ENCODE data around the gene IL10RB. TPM values are rescaled to one million over a fixed set of nuclear protein-coding genes. Genes with fewer than 3 reads are reported as not detected.

Gene IL10RB
- total and polyA plus RNA-seq, 2 of the 13 experiments (the other 11 are each of a cell fraction or from before 2014, with no cell fraction given): 17.4 to 18.2 TPM

DNA sequence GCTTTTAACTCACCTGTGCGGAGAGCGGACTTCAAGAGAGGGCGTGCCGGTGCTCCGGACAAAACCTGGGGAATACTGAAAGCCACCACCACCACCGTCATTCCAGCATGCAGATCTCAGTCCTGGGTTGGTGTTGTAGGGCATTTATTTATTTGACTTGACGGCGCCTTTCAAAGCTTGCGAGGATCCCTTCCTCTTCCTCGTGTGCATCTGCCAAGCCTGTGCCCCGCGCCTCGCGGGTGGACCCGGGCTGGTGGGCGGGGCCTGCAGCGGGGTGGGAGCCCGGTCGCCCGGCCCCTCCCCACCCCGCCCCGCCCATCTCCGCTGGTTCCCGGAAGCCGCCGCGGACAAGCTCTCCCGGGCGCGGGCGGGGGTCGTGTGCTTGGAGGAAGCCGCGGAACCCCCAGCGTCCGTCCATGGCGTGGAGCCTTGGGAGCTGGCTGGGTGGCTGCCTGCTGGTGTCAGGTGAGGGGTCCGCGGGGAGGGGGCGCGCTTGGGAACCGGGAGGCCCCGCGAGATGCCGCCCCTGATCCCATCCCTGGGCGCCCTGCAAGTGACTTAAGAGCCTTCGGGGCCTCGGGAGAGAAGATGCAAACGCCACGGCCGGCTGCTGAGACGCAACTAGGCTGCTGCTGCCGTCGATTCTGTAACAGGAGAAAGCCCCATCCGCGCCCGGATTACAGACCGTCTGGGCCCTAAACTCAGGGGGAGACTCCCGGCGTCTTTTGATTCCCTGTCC, at the start of gene IL10RB (continued):
- TF ChIP-seq, protein P1, sequence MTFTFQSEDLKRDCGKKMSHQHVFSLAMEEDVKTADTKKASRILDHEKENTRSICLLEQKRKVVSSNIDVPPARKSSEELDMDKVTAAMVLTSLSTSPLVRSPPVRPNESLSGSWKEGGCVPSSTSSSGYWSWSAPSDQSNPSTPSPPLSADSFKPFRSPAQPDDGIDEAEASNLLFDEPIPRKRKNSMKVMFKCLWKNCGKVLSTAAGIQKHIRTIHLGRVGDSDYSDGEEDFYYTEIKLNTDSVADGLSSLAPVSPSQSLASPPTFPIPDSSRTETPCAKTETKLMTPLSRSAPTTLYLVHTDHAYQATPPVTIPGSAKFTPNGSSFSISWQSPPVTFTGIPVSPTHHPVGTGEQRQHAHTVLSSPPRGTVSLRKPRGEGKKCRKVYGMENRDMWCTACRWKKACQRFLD (CRISPR knock-in tag; IDR thresholded peaks at IDR 0.05; ENCODE audit: borderline replicate concordance): no peak
- TF ChIP-seq JUN (CRISPR knock-in tag; IDR thresholded peaks at IDR 0.05) (no peak), FOXA3 (CRISPR knock-in tag; IDR thresholded peaks at IDR 0.05) (0 out of 2 replicates have a peak, but pooled peaks have one; percentile 17), ATF7 (IDR thresholded peaks at IDR 0.05) (no peak), ATF7 (CRISPR knock-in tag; IDR thresholded peaks at IDR 0.05) (no peak), SOX5 (CRISPR knock-in tag; IDR thresholded peaks at IDR 0.05; ENCODE audit: borderline replicate concordance) (0 out of 2 replicates have a peak, but pooled peaks have one; percentile 15), EZH2 (conservative IDR thresholded peaks at IDR 0.05; ENCODE audit: low read depth, low read length) (no peak), DMAP1 (CRISPR knock-in tag; IDR thresholded peaks at IDR 0.05) (no peak), HNF4G (IDR thresholded peaks at IDR 0.05; ENCODE audit: borderline replicate concordance, low read depth, low read length) (no peak), HNF4G (CRISPR knock-in tag; IDR thresholded peaks at IDR 0.05; ENCODE audit: borderline replicate concordance, low read depth) (no peak), RFX3 (CRISPR knock-in tag; IDR thresholded peaks at IDR 0.05) (no peak), ZNF329 (CRISPR knock-in tag; IDR thresholded peaks at IDR 0.05; ENCODE audit: low read depth) (no peak), KLF15 (CRISPR knock-in tag; IDR thresholded peaks at IDR 0.05; ENCODE audit: borderline replicate concordance) (no peak), ZNF709 (CRISPR knock-in tag; IDR thresholded peaks at IDR 0.05) (0 out of 2 replicates have a peak, but pooled peaks have one; percentile 25), MTA3 (CRISPR knock-in tag; IDR thresholded peaks at IDR 0.05) (no peak), ZBTB8A (CRISPR knock-in tag; IDR thresholded peaks at IDR 0.05; ENCODE audit: borderline replicate concordance, low read depth) (no peak), HHEX (CRISPR knock-in tag; IDR thresholded peaks at IDR 0.05) (no peak), CCDC6 (CRISPR knock-in tag; IDR thresholded peaks at IDR 0.05) (no peak), MYC (CRISPR knock-in tag; IDR thresholded peaks at IDR 0.05; ENCODE audit: borderline replicate concordance) (peak; percentile 40; the same call in 1 of the 2 replicates), NONO (IDR thresholded peaks at IDR 0.05) (no peak), NONO (CRISPR knock-in tag; conservative IDR thresholded peaks at IDR 0.05) (no peak), MATR3 (CRISPR knock-in tag; IDR thresholded peaks at IDR 0.05) (no peak), ZNF253 (CRISPR knock-in tag; IDR thresholded peaks at IDR 0.05; ENCODE audit: borderline replicate concordance) (no peak), ATAD3A (CRISPR knock-in tag; IDR thresholded peaks at IDR 0.05) (no peak), ETV6 (CRISPR knock-in tag; conservative IDR thresholded peaks at IDR 0.05) (no peak), ETV5 (CRISPR knock-in tag; IDR thresholded peaks at IDR 0.05; ENCODE audit: borderline replicate concordance) (0 out of 2 replicates have a peak, but pooled peaks have one; percentile 35), THAP11 (CRISPR knock-in tag; IDR thresholded peaks at IDR 0.05) (peak; percentile 24; the same call in 1 of the 2 replicates), ZNF792 (CRISPR knock-in tag; IDR thresholded peaks at IDR 0.05) (no peak), ZNF569 (CRISPR knock-in tag; IDR thresholded peaks at IDR 0.05; ENCODE audit: borderline replicate concordance) (no peak), ATRX (CRISPR knock-in tag; IDR thresholded peaks at IDR 0.05; ENCODE audit: borderline replicate concordance) (no peak), GATAD2A (CRISPR knock-in tag; IDR thresholded peaks at IDR 0.05) (no peak), ZNF850 (CRISPR knock-in tag; conservative IDR thresholded peaks at IDR 0.05) (0 out of 2 replicates have a peak, but pooled peaks have one; percentile 73)
- TF ChIP-seq, protein P2, sequence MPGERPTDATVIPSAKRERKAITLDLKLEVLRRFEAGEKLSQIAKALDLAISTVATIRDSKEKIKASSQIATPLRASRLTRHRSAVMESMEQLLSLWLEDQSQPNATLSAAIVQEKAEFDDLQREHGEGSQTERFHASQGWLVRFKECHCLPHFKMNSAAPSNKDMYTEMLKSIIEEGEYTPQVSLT (CRISPR knock-in tag; IDR thresholded peaks at IDR 0.05; ENCODE audit: borderline replicate concordance, low read depth): no peak
- TF ChIP-seq, protein P3, sequence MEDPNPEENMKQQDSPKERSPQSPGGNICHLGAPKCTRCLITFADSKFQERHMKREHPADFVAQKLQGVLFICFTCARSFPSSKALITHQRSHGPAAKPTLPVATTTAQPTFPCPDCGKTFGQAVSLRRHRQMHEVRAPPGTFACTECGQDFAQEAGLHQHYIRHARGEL (CRISPR knock-in tag; IDR thresholded peaks at IDR 0.05): no peak
